SHP77 treated with DMSO at 0.1 percent for 48 hours (cell line): Measurements from ENCODE around the gene ZNF287.
"Not testable (repeated sequence)": the region's sequence is repeated elsewhere in the genome, so short reads cannot be mapped to it uniquely, and the experiment has no call there.

Source experiments
- DNase-seq: peaks from one replicate; lab custom pipeline; 2025; lab: John Stamatoyannopoulos, UW

The ZNF287 gene

GRCh38 chr17:16568541-16569357 lies at the start of gene ZNF287:
Gene ZNF287 (minus strand): TSS chr17:16569204. CDS start chr17:16567731, 1,473 bp downstream.
- peak; percentile 99 for DNase-seq

GRCh38 chr17:16617481-16618060 lies 48.6 kb upstream of the ZNF287 start:
- DNase-seq = no peak

GRCh38 chr17:16599537-16599936 lies 30.5 kb upstream of the ZNF287 start:
- DNase-seq = no peak

- no peak for DNase-seq
These were observed 24.5 kb upstream of the ZNF287 start for GRCh38 chr17:16593356-16594102.

- peak; percentile 99 for DNase-seq
These were observed 20.3 kb upstream of the ZNF287 start for GRCh38 chr17:16589097-16589969.

- DNase-seq = no peak
These were observed 16.8 kb upstream of the ZNF287 start for GRCh38 chr17:16585796-16586195.

- DNase-seq = peak; percentile 73
These were observed 15.4 kb upstream of the ZNF287 start for GRCh38 chr17:16584273-16584995.

- DNase-seq = no peak
These were observed 14.8 kb upstream of the ZNF287 start for GRCh38 chr17:16583781-16584180.

- DNase-seq = no peak
These were observed 4.5 kb upstream of the ZNF287 start for GRCh38 chr17:16573466-16573865.

GRCh38 chr17:16569358-16569712 lies 331 bp upstream of the ZNF287 start:
- DNase-seq = no peak

GRCh38 chr17:16552637-16553045 lies 16.4 kb downstream of the ZNF287 start:
- no peak for DNase-seq

GRCh38 chr17:16551878-16552636 lies 16.9 kb downstream of the ZNF287 start:
- no peak for DNase-seq

- no peak for DNase-seq
These were observed 31.9 kb downstream of the ZNF287 start for GRCh38 chr17:16537130-16537458.

- DNase-seq = no peak
These were observed 34.8 kb downstream of the ZNF287 start for GRCh38 chr17:16534236-16534635.

- DNase-seq = no peak
These were observed 39.1 kb downstream of the ZNF287 start for GRCh38 chr17:16529906-16530305.

- DNase-seq = no peak
These were observed 41.7 kb downstream of the ZNF287 start for GRCh38 chr17:16527298-16527697.

GRCh38 chr17:16525556-16525955 lies 43.4 kb downstream of the ZNF287 start:
- DNase-seq = not testable (repeated sequence)

- peak; percentile 98 for DNase-seq
These were observed 47.8 kb downstream of the ZNF287 start for GRCh38 chr17:16521070-16521727.

- no peak for DNase-seq
These were observed 50.0 kb downstream of the ZNF287 start for GRCh38 chr17:16519021-16519420.

GRCh38 chr17:16517477-16517876 lies 51.5 kb downstream of the ZNF287 start:
- DNase-seq = no peak
